AG10803 (cell line): ENCODE data around the gene IL17REL.
"Not testable (repeated sequence)": the region's sequence is repeated elsewhere in the genome, so short reads cannot be mapped to it uniquely, and the experiment has no call there.

Experiments
- DNase-seq: peaks from one replicate; pipeline ENCODE4 v3.0.0; 2010; ENCODE audit warnings: low read depth
- H3K4me3 ChIP-seq: 2 replicates; pipeline ENCODE4 v1.5.1; 2011; ENCODE audit warnings: mild to moderate bottlenecking, low read length, control low read depth
- TF ChIP-seq, protein P1 (sequence below): conservative IDR thresholded peaks from 2 replicates; pipeline ENCODE4 v1.5.1; 2011; ENCODE audit warnings: mild to moderate bottlenecking, low read length, control low read depth, inconsistent platforms

The IL17REL gene

DNA sequence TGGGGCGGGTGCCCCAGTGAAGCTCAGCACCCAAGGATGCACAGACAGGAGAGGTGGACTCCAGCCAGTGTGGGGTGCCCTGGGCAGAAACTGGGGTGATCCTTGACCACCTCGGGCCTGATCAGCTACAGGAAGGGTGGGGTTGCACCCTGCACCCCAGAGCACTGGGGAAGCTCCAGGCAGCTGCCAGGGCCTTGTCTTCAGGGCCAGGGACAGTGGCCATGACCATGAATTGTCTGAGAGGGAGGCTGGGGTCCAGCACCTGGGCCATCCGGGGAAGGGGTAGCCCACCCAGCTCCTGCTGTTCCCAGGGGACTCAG is 17.6 kb downstream of the IL17REL start:
- H3K4me3 ChIP-seq = no peak overlapping the region
- TF ChIP-seq, protein P1, sequence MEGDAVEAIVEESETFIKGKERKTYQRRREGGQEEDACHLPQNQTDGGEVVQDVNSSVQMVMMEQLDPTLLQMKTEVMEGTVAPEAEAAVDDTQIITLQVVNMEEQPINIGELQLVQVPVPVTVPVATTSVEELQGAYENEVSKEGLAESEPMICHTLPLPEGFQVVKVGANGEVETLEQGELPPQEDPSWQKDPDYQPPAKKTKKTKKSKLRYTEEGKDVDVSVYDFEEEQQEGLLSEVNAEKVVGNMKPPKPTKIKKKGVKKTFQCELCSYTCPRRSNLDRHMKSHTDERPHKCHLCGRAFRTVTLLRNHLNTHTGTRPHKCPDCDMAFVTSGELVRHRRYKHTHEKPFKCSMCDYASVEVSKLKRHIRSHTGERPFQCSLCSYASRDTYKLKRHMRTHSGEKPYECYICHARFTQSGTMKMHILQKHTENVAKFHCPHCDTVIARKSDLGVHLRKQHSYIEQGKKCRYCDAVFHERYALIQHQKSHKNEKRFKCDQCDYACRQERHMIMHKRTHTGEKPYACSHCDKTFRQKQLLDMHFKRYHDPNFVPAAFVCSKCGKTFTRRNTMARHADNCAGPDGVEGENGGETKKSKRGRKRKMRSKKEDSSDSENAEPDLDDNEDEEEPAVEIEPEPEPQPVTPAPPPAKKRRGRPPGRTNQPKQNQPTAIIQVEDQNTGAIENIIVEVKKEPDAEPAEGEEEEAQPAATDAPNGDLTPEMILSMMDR = no peak
- DNase-seq = no peak

DNA sequence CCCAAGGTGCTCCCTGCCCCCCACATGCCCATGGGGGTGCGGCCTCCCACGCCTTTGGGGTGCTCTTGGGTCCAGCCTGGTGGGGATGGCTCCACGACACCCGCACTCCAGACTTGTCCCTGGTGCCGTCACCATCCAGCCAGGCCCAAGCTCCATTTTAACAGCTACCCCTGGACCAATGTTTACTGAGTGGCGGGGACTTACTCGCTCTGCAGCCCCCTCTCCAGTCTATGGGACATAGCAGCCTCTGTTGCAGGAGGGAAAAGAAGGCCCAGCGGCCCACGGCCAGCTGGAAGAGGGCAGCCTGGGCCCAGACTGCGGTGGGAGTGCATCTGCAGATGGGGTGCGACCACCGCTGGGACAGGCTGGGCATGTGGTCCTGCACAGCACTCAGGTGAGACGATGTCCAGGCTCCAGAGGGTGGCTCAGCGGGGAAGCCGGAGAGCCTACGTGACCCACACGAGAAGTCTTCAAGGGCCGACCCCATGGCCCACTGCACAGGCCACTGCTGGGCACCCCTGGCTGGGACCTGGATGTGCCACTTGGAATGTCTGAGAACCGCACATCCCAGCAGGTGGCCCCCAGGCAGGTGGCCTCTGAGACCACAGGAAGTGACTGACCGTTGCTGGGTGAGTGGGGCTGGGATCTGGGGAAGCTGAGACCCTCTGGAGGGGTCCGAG is 18.1 kb downstream of the IL17REL start:
- TF ChIP-seq, protein P1 = no peak
- DNase-seq = no peak
- no peak overlapping the region for H3K4me3 ChIP-seq

DNA sequence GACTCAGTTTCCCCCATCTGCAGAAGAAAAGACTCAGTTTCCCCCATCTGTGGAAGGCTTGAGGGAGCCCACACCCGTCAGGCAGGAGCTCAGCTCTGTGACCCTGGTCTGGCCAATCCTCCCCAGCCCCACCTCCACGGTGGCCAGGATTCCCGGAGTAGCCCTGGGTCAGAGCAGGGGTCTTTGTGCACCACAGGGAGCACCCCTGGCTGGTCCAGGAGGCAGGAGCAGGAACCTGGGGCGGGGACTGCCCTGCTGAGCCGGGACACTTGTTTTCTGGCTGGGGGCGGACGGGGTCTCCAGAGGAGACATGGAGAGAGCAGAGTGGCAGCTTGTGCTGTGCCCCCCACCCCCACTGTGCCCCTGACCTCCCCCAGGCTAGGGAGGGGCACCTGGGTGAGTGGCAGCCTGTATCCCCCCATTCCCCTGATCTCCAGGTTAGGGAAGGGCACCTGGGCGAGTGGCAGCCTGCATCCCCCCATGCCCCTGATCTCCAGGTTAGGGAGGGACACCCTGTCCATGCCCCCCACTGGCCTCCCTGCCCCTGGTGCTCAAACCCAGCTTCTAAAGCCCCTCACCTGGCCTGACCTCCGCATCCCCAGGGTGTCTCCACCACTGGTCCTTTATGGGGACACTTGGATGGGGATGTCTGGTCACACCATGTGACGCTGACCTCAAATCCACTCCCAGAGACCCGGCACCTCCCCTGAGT is 18.8 kb downstream of the IL17REL start:
- DNase-seq = no peak
- TF ChIP-seq, protein P1 = no peak
- H3K4me3 ChIP-seq = no peak overlapping the region

DNA sequence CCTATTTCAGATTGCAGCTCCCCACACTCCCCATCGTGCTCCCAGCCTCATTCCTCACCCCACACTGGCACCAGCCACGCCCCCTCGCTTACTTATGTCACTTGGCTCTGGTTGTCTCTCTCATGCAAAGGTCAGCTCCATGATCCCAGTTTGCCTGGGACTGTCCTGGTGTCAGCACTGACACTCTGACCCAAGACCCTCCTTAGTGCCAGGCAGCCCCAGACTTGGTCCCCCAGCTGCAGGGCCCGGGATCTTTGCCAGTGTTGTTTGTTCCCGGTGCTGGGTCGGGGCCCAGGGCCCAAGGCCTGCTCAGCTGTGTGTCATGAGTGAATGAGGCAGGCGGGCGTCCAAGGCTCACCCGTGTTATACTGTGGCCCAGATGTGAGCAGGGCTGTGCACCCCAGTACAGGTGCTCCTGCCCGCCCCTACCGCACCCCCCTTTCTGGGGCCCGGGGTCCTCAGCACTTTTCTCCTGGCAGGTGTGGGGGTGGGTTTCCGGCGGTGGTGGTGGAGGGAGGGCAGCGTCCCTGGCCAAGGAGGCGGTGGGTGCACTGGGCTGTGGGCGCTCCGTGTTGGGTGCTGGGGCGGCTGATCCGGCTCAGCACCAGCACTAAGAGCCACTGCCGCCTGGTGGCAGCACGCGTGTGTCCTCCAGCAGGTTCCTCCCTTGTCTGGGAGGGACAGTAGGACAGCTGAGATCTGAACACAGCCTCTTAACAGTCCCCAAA is 19.5 kb downstream of the IL17REL start:
- TF ChIP-seq, protein P1 = peak; percentile 70
- peak; percentile 47 for DNase-seq
- no peak overlapping the region for H3K4me3 ChIP-seq

DNA sequence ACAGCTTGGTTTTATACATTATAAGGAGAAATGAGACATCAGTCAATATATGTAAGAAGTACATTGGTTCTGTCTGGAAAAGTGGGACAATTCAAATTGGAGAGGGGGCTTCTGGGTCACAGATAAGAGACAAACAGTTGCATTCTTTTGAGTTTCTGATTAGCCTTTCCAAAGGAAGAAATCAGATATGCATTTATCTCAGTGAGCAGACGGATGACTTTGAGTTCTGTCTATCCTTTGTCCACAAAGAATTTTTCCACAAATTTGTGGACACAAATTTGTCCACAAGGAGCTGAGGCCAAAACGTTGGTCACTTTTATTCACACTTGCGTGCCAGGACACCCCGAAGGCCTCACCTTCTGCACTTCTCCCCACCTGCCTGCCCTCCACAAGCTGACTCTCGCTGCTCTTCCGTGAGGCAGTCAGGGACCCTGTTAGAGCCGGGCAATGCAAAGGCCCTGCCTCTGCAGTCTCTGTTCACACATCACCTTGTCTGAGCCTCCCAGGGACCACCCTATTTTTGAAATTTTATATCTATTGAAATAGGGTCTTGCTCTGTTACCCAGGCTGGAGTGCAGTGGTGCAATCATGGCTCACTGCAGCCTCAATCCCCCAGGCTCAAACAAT is 20.5 kb downstream of the IL17REL start:
- no peak for DNase-seq
- TF ChIP-seq, protein P1 = no peak
- H3K4me3 ChIP-seq = no peak overlapping the region

DNA sequence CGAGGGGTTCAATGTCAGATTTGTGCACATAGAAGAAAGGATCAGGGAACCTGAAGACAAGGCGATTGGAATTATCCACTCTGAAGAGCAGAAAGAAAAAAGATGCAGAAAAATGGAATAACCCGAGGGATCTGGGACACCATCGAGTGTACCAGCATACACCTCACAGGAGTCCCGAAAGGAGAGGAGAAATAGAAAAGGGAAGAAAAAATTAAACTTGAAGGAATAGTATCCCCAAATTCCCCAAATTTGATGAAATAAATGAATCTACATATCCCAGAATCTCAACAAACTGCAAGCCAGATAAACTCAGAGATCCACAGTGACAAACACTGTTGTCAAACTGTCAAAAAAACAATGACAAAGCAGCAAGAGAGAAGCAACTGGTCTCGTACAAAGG is 21.4 kb downstream of the IL17REL start:
- DNase-seq = no peak
- no peak overlapping the region for H3K4me3 ChIP-seq
- TF ChIP-seq, protein P1 = no peak

DNA sequence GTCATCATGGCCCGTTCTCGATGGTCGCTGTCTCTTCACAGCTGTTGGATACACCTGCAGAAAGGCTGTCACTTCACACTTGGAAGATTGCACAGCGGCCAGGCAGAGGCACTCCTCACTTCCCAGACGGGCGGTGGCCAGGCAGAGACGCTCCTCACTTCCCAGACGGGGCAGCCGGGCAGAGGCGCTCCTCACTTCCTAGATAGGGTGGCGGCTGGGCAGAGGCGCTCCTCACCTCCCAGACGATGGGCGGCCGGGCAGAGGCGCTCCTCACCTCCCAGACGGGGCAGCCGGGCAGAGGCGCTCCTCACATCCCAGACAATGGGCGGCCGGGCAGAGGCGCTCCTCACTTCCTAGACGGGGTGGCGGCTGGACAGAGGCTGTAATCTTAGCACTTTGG is 22.7 kb downstream of the IL17REL start:
- not testable (repeated sequence) for DNase-seq, H3K4me3 ChIP-seq
